ENCODE data around the gene CDCP2.

Gene CDCP2

DNA sequence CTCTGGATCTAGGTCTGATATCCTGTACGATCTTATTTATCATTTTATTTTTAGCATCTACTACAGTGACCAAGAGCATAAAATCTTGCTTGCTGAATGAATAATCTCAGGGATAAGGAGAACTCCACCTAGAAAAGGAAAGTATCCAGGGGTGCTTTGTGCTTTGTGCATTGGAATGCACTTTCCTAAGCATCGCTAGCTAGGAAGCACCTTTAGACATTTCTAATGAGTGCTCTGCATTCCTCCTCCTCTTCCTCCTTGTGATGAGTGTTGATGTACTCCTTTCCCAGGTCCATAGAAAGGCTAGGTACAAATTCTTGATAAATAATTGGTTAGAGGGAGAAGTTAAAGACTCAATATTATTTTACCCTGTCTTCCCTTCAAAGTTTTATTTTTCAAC, 68.0 kb downstream of the CDCP2 start:
- no peak for DNase-seq

Measured in stimulated activated CD4-positive, alpha-beta T cell treated with anti-CD3 and anti-CD28 coated beads, Interleukin-2, amount 100 ng/mL, for 24 hours (primary cell).